ENCODE data around the gene CTH. TPM values are rescaled to one million over a fixed set of nuclear protein-coding genes. Genes with fewer than 3 reads are reported as not detected.

Gene CTH
- polyA plus RNA-seq, 1 of the 3 experiments (the other 2 are of a cell fraction): 3.9 TPM

DNA sequence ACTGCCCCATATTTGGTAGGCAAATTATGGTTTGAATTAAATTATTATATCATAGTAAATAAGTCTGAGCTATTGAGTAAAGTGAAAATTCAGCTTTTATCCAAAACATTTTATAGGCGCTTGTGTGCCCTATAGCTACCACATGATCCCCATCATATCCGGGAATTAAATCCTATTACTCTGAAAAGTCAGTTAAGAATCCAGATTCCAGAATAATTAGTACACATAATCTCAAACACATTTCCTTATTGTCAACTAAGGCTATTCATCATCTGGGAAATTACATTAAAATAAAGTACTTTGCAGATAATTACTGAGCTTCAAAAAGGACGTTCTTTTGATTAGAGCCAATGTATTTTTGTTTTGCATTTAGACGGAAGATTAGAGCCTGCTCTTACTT is 72.3 kb downstream of the CTH start:
- WGBS (ENCODE audit: low lambda C conversion rate): 57% methylated on average over 4 of the region's 4 CpGs
- Histone ChIP-seq H3K27ac (ENCODE audit: low read depth in 2 of 2, low read length in 1 of 2) (no peak overlapping the region), H3K79me2 (ENCODE audit: insufficient read depth) (no peaks in the 10 kb centered on the region), H4K20me1 (ENCODE audit: insufficient read depth) (no peaks in the 10 kb centered on the region), H3K27me3 (ENCODE audit: insufficient read depth) (no peaks in the 10 kb centered on the region), H3K9me3 (no peaks in the 10 kb centered on the region), H3K4me3 (ENCODE audit: low read depth in 2 of 2, low read length in 1 of 2) (no peak overlapping the region), H3K9me2 (no peaks in the 10 kb centered on the region), H3K36me3 (replicated peaks in 1 of 2; ENCODE audit: control insufficient read depth in 1 of 2, insufficient read depth in 2 of 2, low read length in 1 of 2) (no peaks in the 10 kb centered on the region), H3K4me1 (ENCODE audit: control insufficient read depth in 1 of 2, insufficient read depth in 2 of 2, low read depth in 1 of 2, low read length in 1 of 2) (peaks cover 3 to 11% of the 10 kb centered on the region in 2 experiments; a peak in 3 of 4 replicates), H3F3A (replicated peaks; ENCODE audit: insufficient read depth) (peaks cover 10% of the 10 kb centered on the region), H3K9ac (no peak overlapping the region), H2AFZ (ENCODE audit: low read depth) (0 out of 2 replicates have a peak overlapping the region, but pooled peaks have one; percentile 29), H3K4me2 (no peak overlapping the region)
- ChIA-PET POLR2A (no interaction called here), CTCF (interaction anchor here (1.0 to 1.1 kb wide), 2 partner anchors 44 to 350 kb away, joined by 3 to 4 read pairs; no protein-coding TSS in a partner anchor)
- DNase-seq: peak; percentile 45
- TF ChIP-seq RCOR1 (IDR thresholded peaks at IDR 0.05; ENCODE audit: low read length) (0 out of 2 replicates have a peak, but pooled peaks have one; percentile 34), POLR2AphosphoS5 (IDR thresholded peaks at IDR 0.05; ENCODE audit: low read depth, low read length) (no peak), EP300 (IDR thresholded peaks at IDR 0.05; ENCODE audit: borderline replicate concordance in 1 of 2, low read depth in 1 of 2, low read length in 1 of 2) (peak in 1 of 2 experiments; percentile 44; a peak in 1 of 4 replicates)

GRCh38 chr1:70485624-70486023 is 74.6 kb downstream of the CTH start:
- ChIA-PET POLR2A (no interaction called here), CTCF (interaction anchor here (0.6 to 1.9 kb wide), 2 partner anchors 13 to 353 kb away, joined by 3 to 6 read pairs; no protein-coding TSS in a partner anchor)
- Histone ChIP-seq H3K9me3 (peaks cover 5% of the 10 kb centered on the region; the same call in 1 of the 2 replicates), H4K20me1 (ENCODE audit: insufficient read depth) (no peaks in the 10 kb centered on the region), H3K36me3 (replicated peaks in 1 of 2; ENCODE audit: control insufficient read depth in 1 of 2, insufficient read depth in 2 of 2, low read length in 1 of 2) (no peaks in the 10 kb centered on the region), H3K4me3 (ENCODE audit: low read depth in 2 of 2, low read length in 1 of 2) (no peak overlapping the region), H3K27me3 (ENCODE audit: insufficient read depth) (no peaks in the 10 kb centered on the region), H3K4me2 (no peak overlapping the region), H3K4me1 (ENCODE audit: control insufficient read depth in 1 of 2, insufficient read depth in 2 of 2, low read depth in 1 of 2, low read length in 1 of 2) (peaks cover 3 to 11% of the 10 kb centered on the region in 2 experiments; a peak in 3 of 4 replicates), H3K79me2 (ENCODE audit: insufficient read depth) (no peaks in the 10 kb centered on the region), H3K9me2 (no peaks in the 10 kb centered on the region), H3F3A (replicated peaks; ENCODE audit: insufficient read depth) (peaks cover 10% of the 10 kb centered on the region), H3K27ac (ENCODE audit: low read depth in 2 of 2, low read length in 1 of 2) (no peak overlapping the region), H2AFZ (ENCODE audit: low read depth) (no peak overlapping the region), H3K9ac (no peak overlapping the region)
- TF ChIP-seq MEF2A (IDR thresholded peaks at IDR 0.05; ENCODE audit: borderline replicate concordance, low read depth): no peak
- no peak for TF ChIP-seq FOSL2 (IDR thresholded peaks at IDR 0.05; ENCODE audit: borderline replicate concordance, low read depth)
- TF ChIP-seq, protein P1, sequence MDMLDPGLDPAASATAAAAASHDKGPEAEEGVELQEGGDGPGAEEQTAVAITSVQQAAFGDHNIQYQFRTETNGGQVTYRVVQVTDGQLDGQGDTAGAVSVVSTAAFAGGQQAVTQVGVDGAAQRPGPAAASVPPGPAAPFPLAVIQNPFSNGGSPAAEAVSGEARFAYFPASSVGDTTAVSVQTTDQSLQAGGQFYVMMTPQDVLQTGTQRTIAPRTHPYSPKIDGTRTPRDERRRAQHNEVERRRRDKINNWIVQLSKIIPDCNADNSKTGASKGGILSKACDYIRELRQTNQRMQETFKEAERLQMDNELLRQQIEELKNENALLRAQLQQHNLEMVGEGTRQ (IDR thresholded peaks at IDR 0.05; ENCODE audit: borderline replicate concordance, low read depth, low read length): no peak
- no peak for TF ChIP-seq RAD21 (IDR thresholded peaks at IDR 0.05; ENCODE audit: low read length)
- TF ChIP-seq, protein P2, sequence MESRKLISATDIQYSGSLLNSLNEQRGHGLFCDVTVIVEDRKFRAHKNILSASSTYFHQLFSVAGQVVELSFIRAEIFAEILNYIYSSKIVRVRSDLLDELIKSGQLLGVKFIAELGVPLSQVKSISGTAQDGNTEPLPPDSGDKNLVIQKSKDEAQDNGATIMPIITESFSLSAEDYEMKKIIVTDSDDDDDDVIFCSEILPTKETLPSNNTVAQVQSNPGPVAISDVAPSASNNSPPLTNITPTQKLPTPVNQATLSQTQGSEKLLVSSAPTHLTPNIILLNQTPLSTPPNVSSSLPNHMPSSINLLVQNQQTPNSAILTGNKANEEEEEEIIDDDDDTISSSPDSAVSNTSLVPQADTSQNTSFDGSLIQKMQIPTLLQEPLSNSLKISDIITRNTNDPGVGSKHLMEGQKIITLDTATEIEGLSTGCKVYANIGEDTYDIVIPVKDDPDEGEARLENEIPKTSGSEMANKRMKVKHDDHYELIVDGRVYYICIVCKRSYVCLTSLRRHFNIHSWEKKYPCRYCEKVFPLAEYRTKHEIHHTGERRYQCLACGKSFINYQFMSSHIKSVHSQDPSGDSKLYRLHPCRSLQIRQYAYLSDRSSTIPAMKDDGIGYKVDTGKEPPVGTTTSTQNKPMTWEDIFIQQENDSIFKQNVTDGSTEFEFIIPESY (IDR thresholded peaks at IDR 0.05; ENCODE audit: borderline replicate concordance, low read depth): no peak
- TF ChIP-seq POLR2AphosphoS5 (IDR thresholded peaks at IDR 0.05; ENCODE audit: low read depth, low read length): no peak
- no peak for DNase-seq
- WGBS (ENCODE audit: low lambda C conversion rate): 63% methylated on average over 4 of the region's 4 CpGs

Data from SK-N-SH (cell line).